KMS-11 (cell line): ENCODE results near the gene AGMAT.

Experiments
- H2AFZ ChIP-seq: fragments of 200-600 bp; sonication (generic); 2 replicates; pipeline ENCODE4 v1.6.1; 2016; ENCODE audit warnings: antibody characterized with exemption, mixed run types, low read depth
- H3K27ac ChIP-seq: fragments of 200-600 bp; sonication (generic); 2 replicates; pipeline ENCODE4 v1.6.1; 2016; ENCODE audit warnings: mild to moderate bottlenecking, mixed run types
- H3K27me3 ChIP-seq: fragments of 200-600 bp; sonication (generic); 2 replicates; pipeline ENCODE4 v1.6.1; 2017; ENCODE audit warnings: mild to moderate bottlenecking, low read depth, mixed run types, moderate library complexity; ENCODE audit not compliant: insufficient read depth
- H3K36me3 ChIP-seq: fragments of 200-600 bp; sonication (generic); 2 replicates; pipeline ENCODE4 v1.6.1; 2017; ENCODE audit warnings: mild to moderate bottlenecking, mixed run types; ENCODE audit not compliant: insufficient read depth
- H3K4me1 ChIP-seq: fragments of 200-600 bp; sonication (generic); 2 replicates; pipeline ENCODE4 v1.6.1; 2016; ENCODE audit warnings: mild to moderate bottlenecking, low read depth, mixed run types; ENCODE audit not compliant: poor library complexity, severe bottlenecking
- H3K4me2 ChIP-seq: fragments of 200-600 bp; sonication (generic); 2 replicates; pipeline ENCODE4 v1.7.0; 2016; ENCODE audit warnings: mild to moderate bottlenecking, mixed run types
- H3K4me3 ChIP-seq: fragments of 200-600 bp; sonication (generic); IDR thresholded peaks from 2 replicates; pipeline ENCODE4 v1.6.1; 2017; ENCODE audit warnings: low read depth, low read length, mixed read lengths; ENCODE audit not compliant: insufficient read depth
- H3K79me2 ChIP-seq: fragments of 200-600 bp; sonication (generic); 2 replicates; pipeline ENCODE4 v1.6.1; 2016; ENCODE audit warnings: low read depth, mixed run types; ENCODE audit not compliant: insufficient read depth
- H3K9ac ChIP-seq: fragments of 200-600 bp; sonication (generic); 2 replicates; pipeline ENCODE4 v1.6.1; 2016; ENCODE audit warnings: mild to moderate bottlenecking, mixed run types
- H4K20me1 ChIP-seq: fragments of 200-600 bp; sonication (generic); 2 replicates; pipeline ENCODE4 v1.6.1; 2016; ENCODE audit warnings: mild to moderate bottlenecking, mixed run types; ENCODE audit not compliant: insufficient read depth
- TF ChIP-seq, protein P1 (sequence below): fragments of 200-600 bp; sonication (generic); conservative IDR thresholded peaks from 2 replicates; pipeline ENCODE4 v1.6.1; 2017; ENCODE audit warnings: low read depth, mild to moderate bottlenecking, antibody characterized with exemption, low read length, moderate library complexity, mixed read lengths

The AGMAT gene

DNA sequence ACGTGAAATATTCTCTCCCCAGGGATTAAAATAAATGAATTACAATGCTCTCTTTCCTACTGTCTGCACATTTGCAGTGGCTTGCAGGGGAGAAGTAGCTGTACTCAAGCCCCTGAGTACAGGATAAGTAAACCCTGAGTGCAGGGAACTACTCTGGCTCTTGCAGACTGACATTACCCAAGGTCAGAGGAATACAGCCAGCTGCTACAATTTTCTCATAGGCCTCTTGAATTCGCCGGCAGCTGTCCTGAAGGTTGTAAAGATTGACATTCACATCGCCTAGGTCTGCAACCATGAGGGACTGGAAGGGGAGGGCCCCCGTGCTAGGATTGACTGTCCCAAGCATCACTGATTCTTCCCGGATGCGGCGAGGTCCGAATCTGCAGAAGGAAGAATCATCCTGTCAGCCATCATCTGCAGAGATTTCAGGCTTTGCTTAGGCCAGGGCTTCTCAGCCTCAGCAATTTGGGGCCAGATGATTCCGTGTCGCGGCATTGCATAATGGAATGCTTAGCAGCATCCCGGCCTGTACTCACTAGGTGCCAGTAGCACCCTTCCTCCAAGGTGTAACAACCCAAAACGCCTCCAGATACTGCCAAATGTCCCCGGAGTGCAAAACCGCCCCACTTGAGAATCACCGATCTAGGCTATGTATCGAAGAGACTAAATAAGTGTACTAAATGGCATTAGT, 1.7 kb downstream of the AGMAT start:
- Histone ChIP-seq H3K27me3 (no peaks in the 10 kb centered on the region), H2AFZ (no peak overlapping the region), H3K27ac (no peak overlapping the region), H3K4me3 (no peak overlapping the region), H3K4me2 (peak overlapping the region; percentile 65), H3K9ac (no peak overlapping the region), H3K36me3 (no peaks in the 10 kb centered on the region), H3K79me2 (no peaks in the 10 kb centered on the region; the same call in 1 of the 2 replicates), H4K20me1 (no peaks in the 10 kb centered on the region), H3K4me1 (peaks cover 47% of the 10 kb centered on the region)
- TF ChIP-seq, protein P1, sequence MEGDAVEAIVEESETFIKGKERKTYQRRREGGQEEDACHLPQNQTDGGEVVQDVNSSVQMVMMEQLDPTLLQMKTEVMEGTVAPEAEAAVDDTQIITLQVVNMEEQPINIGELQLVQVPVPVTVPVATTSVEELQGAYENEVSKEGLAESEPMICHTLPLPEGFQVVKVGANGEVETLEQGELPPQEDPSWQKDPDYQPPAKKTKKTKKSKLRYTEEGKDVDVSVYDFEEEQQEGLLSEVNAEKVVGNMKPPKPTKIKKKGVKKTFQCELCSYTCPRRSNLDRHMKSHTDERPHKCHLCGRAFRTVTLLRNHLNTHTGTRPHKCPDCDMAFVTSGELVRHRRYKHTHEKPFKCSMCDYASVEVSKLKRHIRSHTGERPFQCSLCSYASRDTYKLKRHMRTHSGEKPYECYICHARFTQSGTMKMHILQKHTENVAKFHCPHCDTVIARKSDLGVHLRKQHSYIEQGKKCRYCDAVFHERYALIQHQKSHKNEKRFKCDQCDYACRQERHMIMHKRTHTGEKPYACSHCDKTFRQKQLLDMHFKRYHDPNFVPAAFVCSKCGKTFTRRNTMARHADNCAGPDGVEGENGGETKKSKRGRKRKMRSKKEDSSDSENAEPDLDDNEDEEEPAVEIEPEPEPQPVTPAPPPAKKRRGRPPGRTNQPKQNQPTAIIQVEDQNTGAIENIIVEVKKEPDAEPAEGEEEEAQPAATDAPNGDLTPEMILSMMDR, result no peak

DNA sequence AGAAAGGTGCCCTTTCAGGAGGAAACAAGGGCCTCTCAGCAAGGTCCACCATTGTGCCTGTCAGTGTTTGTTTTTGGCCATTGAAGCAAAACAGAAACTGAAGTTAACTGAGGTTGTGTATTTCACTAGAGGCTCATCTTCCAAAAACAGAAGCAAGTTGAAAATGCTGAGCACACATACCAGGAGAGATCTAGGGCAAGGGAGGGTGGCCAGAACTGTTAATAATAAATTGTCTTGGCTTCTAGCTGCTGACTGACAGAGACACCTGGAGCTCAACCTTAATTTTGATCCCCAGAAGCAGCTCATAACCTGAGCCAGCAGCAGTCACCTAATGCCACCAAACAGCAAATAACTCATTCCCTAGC, 5.2 kb downstream of the AGMAT start:
- Histone ChIP-seq H2AFZ (peak overlapping the region; percentile 50; the same call in 1 of the 2 replicates), H4K20me1 (no peaks in the 10 kb centered on the region), H3K79me2 (no peaks in the 10 kb centered on the region; the same call in 1 of the 2 replicates), H3K4me2 (peak overlapping the region; percentile 90), H3K27me3 (no peaks in the 10 kb centered on the region), H3K27ac (peak overlapping the region; percentile 96), H3K36me3 (no peaks in the 10 kb centered on the region), H3K4me1 (peaks cover 58% of the 10 kb centered on the region), H3K9ac (peak overlapping the region; percentile 54), H3K4me3 (no peak overlapping the region)
- TF ChIP-seq, protein P1, result no peak

DNA sequence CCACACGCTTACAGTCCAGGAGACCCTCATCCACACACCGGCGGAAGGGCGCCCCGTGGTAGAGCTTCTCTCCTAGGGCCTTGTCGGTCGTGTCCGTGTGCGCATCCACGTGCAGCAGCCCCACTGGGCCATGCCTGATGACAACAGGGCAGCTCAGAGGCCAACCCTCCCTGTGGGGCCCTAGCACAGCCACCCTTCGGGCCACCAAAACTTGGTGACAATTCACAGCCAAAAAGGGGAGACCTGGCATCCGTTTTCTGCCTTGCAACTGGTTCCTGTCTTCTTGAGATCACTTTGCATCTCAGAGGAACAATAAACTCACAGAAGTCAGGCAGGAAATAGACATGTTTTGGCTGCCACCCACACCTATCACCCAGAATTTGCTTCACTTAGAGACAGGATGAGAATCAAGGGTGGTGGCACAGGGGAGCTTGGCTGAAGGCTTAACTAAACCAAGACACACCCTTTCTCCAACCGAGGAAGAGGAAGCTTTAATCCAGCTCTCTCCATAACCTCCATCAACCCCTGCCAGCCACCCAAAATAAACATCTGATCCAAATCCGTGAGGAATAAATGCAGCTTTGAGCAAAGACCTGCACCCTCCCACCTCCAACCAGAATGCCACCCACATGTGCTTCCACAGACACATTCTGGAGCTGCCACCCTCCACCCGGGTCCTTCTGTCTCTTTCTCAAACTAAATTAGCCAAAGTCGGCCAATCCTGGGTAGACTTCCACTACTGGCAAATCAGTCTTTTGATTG, 5.7 kb downstream of the AGMAT start:
- no peaks in the 10 kb centered on the region for H3K36me3 ChIP-seq
- peak overlapping the region; percentile 50; the same call in 1 of the 2 replicates for H2AFZ ChIP-seq
- peak overlapping the region; percentile 54 for H3K9ac ChIP-seq
- peak overlapping the region; percentile 90 for H3K4me2 ChIP-seq
- H4K20me1 ChIP-seq, result no peaks in the 10 kb centered on the region
- H3K79me2 ChIP-seq, result no peaks in the 10 kb centered on the region; the same call in 1 of the 2 replicates
- H3K4me3 ChIP-seq, result no peak overlapping the region
- H3K27ac ChIP-seq, result peak overlapping the region; percentile 96
- TF ChIP-seq, protein P1, result no peak
- H3K4me1 ChIP-seq, result peaks cover 56% of the 10 kb centered on the region
- no peaks in the 10 kb centered on the region for H3K27me3 ChIP-seq

DNA sequence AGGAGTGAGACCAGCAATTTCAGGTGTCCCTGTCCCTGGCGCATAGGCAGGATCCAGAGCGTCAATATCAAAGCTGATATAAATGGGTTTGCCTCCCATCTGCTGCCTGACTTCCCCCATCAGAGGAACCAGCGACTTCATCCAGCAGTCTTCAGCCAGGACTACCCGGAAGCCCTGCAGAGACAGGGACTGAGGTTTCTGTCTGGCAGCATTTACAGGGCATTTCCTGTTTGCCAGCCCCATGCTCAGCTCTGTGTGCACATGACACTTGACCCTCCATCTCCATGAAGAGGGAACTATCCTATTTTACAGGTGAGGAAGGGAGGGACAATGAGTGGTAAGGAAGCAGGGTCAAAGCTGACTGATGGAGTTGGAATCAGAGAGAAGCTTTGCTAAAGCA, 7.2 kb downstream of the AGMAT start:
- no peaks in the 10 kb centered on the region for H3K27me3 ChIP-seq
- H3K36me3 ChIP-seq, result no peaks in the 10 kb centered on the region
- no peaks in the 10 kb centered on the region for H4K20me1 ChIP-seq
- no peak overlapping the region for H3K9ac ChIP-seq
- H3K4me2 ChIP-seq, result no peak overlapping the region
- H3K27ac ChIP-seq, result no peak overlapping the region
- no peaks in the 10 kb centered on the region; the same call in 1 of the 2 replicates for H3K79me2 ChIP-seq
- no peak overlapping the region for H2AFZ ChIP-seq
- TF ChIP-seq, protein P1, result no peak
- H3K4me1 ChIP-seq, result peaks cover 57% of the 10 kb centered on the region
- no peak overlapping the region for H3K4me3 ChIP-seq
